ENCODE results near the gene SNRK. TPM values are rescaled to one million over a fixed set of nuclear protein-coding genes. Genes with fewer than 3 reads are reported as not detected.

Gene SNRK
- total and polyA plus RNA-seq, 9 of the 15 experiments (the other 6 are each of a cell fraction or from before 2014, with no cell fraction given): 1.7 to 12.3 (median 7.3) TPM

GRCh38 chr3:43248185-43248583 lies 38.2 kb upstream of the SNRK start:
- H3K4me2 ChIP-seq (ENCODE audit: insufficient read depth, low read length): no peak overlapping the region
- H2AFZ ChIP-seq (ENCODE audit: low read depth, low read length): no peak overlapping the region
- no peaks in the 10 kb centered on the region for H3K4me1 ChIP-seq (replicated peaks in 1 of 2; ENCODE audit: control insufficient read depth in 2 of 2, insufficient read depth in 2 of 2, low read length in 2 of 2)
- H3K9me3 ChIP-seq (replicated peaks; ENCODE audit: control insufficient read depth, insufficient read depth, low read depth, low read length): no peaks in the 10 kb centered on the region
- no peak overlapping the region for H3K4me3 ChIP-seq
- ChIA-PET CTCF (ENCODE audit: low intra/inter-chr PET ratio) (no interaction called here), POLR2A (no interaction called here)
- in situ Hi-C loops (cut with MboI) (no loop called here), intact Hi-C loops (cut with micrococcal nuclease) (no loop called here)
- no peaks in the 10 kb centered on the region for H3K9me1 ChIP-seq (ENCODE audit: control insufficient read depth, insufficient read depth, low read length)
- FAIRE-seq (no peak), DNase-seq (ENCODE audit: extremely low read depth in 1 of 4, low spot score in 3 of 4) (no peak), ATAC-seq (no peak)
- H3K27me3 ChIP-seq (ENCODE audit: control insufficient read depth in 2 of 2, insufficient read depth in 2 of 2, low read length in 2 of 2): peaks cover 0 to 11% of the 10 kb centered on the region in 2 experiments; a peak in 2 of 5 replicates
- 0% methylated on average over 2 of the region's 2 CpGs for WGBS (ENCODE audit: insufficient coverage, low coverage, missing lambda C conversion rate)
- no TSS peak for BruUV-seq (replicated peaks)
- H3K79me2 ChIP-seq (ENCODE audit: control insufficient read depth, insufficient read depth, low read length): no peaks in the 10 kb centered on the region
- H3K27ac ChIP-seq (ENCODE audit: extremely low read depth, low read depth, low read length): no peak overlapping the region
- no peaks in the 10 kb centered on the region for H3K36me3 ChIP-seq (ENCODE audit: control insufficient read depth, insufficient read depth, low read length)
- no peak for TF ChIP-seq RB1 (IDR thresholded peaks at IDR 0.05; ENCODE audit: low read depth)
- TF ChIP-seq LCOR (CRISPR knock-in tag; IDR thresholded peaks at IDR 0.05): no peak
- TF ChIP-seq BMI1 (IDR thresholded peaks at IDR 0.05; ENCODE audit: low read length): no peak
- TF ChIP-seq, protein P1, sequence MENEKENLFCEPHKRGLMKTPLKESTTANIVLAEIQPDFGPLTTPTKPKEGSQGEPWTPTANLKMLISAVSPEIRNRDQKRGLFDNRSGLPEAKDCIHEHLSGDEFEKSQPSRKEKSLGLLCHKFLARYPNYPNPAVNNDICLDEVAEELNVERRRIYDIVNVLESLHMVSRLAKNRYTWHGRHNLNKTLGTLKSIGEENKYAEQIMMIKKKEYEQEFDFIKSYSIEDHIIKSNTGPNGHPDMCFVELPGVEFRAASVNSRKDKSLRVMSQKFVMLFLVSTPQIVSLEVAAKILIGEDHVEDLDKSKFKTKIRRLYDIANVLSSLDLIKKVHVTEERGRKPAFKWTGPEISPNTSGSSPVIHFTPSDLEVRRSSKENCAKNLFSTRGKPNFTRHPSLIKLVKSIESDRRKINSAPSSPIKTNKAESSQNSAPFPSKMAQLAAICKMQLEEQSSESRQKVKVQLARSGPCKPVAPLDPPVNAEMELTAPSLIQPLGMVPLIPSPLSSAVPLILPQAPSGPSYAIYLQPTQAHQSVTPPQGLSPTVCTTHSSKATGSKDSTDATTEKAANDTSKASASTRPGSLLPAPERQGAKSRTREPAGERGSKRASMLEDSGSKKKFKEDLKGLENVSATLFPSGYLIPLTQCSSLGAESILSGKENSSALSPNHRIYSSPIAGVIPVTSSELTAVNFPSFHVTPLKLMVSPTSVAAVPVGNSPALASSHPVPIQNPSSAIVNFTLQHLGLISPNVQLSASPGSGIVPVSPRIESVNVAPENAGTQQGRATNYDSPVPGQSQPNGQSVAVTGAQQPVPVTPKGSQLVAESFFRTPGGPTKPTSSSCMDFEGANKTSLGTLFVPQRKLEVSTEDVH (IDR thresholded peaks at IDR 0.05; ENCODE audit: low read depth, partially characterized antibody): no peak
- no peak for TF ChIP-seq DNMT1 (IDR thresholded peaks at IDR 0.05)
- TF ChIP-seq GATAD2A (IDR thresholded peaks at IDR 0.05): no peak
- no peak for TF ChIP-seq BHLHE40 (IDR thresholded peaks at IDR 0.05; ENCODE audit: low read length)
- no peak for TF ChIP-seq HDGF (IDR thresholded peaks at IDR 0.05)
- TF ChIP-seq SMARCE1 (IDR thresholded peaks at IDR 0.05): no peak
- TF ChIP-seq CHCHD3 (CRISPR knock-in tag; IDR thresholded peaks at IDR 0.05): no peak
- no peak for TF ChIP-seq SMARCA5 (IDR thresholded peaks at IDR 0.05)
- TF ChIP-seq ZNF121 (CRISPR knock-in tag; conservative IDR thresholded peaks at IDR 0.05): no peak
- no peak for TF ChIP-seq RBFOX2 (IDR thresholded peaks at IDR 0.05; ENCODE audit: low read depth, low read length)
- no peak for TF ChIP-seq PHF21A (IDR thresholded peaks at IDR 0.05; ENCODE audit: borderline replicate concordance, low read depth)
- TF ChIP-seq ZNF444 (CRISPR knock-in tag; IDR thresholded peaks at IDR 0.05): no peak
- TF ChIP-seq, protein P2, sequence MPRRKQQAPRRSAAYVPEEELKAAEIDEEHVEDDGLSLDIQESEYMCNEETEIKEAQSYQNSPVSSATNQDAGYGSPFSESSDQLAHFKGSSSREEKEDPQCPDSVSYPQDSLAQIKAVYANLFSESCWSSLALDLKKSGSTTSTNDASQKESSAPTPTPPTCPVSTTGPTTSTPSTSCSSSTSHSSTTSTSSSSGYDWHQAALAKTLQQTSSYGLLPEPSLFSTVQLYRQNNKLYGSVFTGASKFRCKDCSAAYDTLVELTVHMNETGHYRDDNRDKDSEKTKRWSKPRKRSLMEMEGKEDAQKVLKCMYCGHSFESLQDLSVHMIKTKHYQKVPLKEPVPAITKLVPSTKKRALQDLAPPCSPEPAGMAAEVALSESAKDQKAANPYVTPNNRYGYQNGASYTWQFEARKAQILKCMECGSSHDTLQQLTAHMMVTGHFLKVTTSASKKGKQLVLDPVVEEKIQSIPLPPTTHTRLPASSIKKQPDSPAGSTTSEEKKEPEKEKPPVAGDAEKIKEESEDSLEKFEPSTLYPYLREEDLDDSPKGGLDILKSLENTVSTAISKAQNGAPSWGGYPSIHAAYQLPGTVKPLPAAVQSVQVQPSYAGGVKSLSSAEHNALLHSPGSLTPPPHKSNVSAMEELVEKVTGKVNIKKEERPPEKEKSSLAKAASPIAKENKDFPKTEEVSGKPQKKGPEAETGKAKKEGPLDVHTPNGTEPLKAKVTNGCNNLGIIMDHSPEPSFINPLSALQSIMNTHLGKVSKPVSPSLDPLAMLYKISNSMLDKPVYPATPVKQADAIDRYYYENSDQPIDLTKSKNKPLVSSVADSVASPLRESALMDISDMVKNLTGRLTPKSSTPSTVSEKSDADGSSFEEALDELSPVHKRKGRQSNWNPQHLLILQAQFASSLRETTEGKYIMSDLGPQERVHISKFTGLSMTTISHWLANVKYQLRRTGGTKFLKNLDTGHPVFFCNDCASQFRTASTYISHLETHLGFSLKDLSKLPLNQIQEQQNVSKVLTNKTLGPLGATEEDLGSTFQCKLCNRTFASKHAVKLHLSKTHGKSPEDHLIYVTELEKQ (CRISPR knock-in tag; IDR thresholded peaks at IDR 0.05): no peak
- no peak for TF ChIP-seq NFIC (IDR thresholded peaks at IDR 0.05)
- TF ChIP-seq MEIS2 (IDR thresholded peaks at IDR 0.05; ENCODE audit: partially characterized antibody): no peak
- no peak for TF ChIP-seq TCFL5 (CRISPR knock-in tag; conservative IDR thresholded peaks at IDR 0.05)
- H4K20me1 ChIP-seq (replicated peaks; ENCODE audit: control insufficient read depth, insufficient read depth, low read length): no peaks in the 10 kb centered on the region
- no peak overlapping the region for H3K9ac ChIP-seq (ENCODE audit: insufficient read depth in 1 of 2, low read depth in 2 of 2, low read length in 2 of 2)

Data from K562 (cell line).